Fibroblast of mammary gland (primary cell): ENCODE results near the gene ATG16L2.

Experiments used
- DNase-seq: peaks from one replicate; pipeline ENCODE4 v3.0.0-alpha.2; 2010; ENCODE audit warnings: low read depth
- H3K4me3 ChIP-seq: 2 replicates; pipeline ENCODE4 v1.5.1; 2011; ENCODE audit warnings: low read depth, mild to moderate bottlenecking, low read length, moderate library complexity; ENCODE audit not compliant: control insufficient read depth
- TF ChIP-seq, protein P1 (sequence below): conservative IDR thresholded peaks from 2 replicates; pipeline ENCODE4 v1.5.1; 2011; ENCODE audit warnings: low read depth, low read length, inconsistent platforms; ENCODE audit not compliant: control insufficient read depth, insufficient read depth

Gene ATG16L2

DNA sequence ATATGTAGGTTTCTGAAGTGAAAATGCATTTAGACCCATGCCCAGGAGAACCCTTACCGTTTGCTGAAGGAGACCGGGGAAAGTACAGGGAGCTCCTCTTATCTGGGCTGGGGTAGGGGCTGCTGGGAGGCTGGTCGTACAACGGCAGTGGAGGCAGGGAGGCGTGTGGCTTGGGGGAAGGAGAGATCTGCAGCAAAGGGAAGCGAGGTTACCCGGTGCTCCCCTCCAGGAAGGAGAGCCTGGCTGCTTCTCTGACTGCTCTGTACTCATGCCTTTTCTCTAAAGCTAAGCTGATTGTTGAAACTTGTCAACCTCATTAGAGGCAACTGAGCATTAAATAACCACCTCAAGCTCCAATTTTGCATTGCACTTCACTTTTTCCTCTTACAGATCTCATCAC is 27.2 kb downstream of the ATG16L2 start:
- no peak overlapping the region for H3K4me3 ChIP-seq
- DNase-seq, result no peak
- TF ChIP-seq, protein P1, sequence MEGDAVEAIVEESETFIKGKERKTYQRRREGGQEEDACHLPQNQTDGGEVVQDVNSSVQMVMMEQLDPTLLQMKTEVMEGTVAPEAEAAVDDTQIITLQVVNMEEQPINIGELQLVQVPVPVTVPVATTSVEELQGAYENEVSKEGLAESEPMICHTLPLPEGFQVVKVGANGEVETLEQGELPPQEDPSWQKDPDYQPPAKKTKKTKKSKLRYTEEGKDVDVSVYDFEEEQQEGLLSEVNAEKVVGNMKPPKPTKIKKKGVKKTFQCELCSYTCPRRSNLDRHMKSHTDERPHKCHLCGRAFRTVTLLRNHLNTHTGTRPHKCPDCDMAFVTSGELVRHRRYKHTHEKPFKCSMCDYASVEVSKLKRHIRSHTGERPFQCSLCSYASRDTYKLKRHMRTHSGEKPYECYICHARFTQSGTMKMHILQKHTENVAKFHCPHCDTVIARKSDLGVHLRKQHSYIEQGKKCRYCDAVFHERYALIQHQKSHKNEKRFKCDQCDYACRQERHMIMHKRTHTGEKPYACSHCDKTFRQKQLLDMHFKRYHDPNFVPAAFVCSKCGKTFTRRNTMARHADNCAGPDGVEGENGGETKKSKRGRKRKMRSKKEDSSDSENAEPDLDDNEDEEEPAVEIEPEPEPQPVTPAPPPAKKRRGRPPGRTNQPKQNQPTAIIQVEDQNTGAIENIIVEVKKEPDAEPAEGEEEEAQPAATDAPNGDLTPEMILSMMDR, result no peak

DNA sequence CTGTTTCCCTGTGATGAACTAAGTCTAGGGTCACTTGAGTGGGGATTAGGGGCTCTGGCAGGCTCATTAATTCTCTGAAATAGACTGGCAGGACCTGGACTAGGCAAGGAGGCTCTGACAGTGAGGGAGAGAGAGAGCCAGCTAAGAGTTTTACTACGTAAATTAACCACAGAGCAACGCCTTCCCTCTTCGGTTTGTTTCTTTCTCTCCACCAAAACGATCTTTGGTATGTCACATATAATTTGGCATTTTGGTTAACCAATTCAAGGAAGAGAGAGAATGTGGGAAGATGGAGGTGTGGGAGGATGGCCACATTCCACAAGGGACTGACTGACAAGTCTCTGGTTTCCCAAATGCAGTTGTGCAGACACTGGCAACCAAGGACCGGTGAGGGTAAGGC is 27.9 kb downstream of the ATG16L2 start:
- TF ChIP-seq, protein P1, result no peak
- DNase-seq, result no peak
- H3K4me3 ChIP-seq, result no peak overlapping the region

DNA sequence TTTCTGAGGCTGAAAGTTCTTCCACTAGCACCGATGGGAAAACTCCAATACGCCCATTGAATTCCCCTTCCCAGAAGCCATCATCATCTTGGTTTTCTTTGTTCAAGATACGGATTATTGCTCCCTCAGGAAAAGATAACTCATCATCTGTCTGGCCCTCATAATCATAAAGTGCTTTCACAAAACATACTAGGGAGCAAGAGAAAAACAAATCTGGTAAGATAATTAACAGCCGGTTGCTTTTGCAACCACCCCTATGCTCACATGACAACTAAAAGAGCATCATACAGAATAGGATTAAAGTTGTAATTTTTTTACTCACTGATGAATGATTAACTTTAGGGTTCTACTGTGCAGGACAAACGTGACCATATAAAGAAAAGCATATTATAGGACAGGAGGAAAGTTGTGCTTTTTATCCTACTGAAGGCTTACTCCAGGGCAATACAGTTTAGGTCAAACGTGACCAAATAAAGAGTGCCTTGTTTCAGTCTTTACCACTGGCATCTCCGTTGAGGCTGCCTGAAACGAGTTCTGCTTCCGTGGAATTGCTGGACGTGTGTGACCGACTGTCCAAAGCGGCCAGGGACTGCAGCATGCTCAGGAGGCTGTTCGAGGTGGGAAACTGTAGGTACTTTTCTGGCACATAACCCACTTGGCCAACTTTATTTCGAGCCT is 28.6 kb downstream of the ATG16L2 start:
- DNase-seq, result no peak
- TF ChIP-seq, protein P1, result no peak
- H3K4me3 ChIP-seq, result no peak overlapping the region

DNA sequence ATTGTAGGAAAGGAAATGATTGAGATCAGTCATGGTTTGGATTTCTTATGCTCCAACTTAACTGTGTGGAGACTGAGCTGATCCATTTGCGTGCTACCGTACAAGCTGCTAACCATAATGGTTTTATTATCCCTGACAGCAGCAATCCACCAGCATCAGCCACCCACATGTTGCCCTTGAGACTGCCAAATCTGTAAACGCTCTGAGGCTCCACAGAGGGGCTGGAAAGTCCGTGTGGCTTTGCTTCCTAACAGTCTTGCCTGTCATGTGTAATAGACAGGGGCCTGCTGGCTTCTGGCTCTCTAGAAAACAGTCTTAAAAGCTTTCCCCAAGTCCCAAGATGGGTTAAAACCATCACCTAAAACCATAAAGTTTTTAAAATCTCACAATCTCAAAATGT is 30.1 kb downstream of the ATG16L2 start:
- TF ChIP-seq, protein P1, result no peak
- DNase-seq, result peak; percentile 33
- H3K4me3 ChIP-seq, result no peak overlapping the region

DNA sequence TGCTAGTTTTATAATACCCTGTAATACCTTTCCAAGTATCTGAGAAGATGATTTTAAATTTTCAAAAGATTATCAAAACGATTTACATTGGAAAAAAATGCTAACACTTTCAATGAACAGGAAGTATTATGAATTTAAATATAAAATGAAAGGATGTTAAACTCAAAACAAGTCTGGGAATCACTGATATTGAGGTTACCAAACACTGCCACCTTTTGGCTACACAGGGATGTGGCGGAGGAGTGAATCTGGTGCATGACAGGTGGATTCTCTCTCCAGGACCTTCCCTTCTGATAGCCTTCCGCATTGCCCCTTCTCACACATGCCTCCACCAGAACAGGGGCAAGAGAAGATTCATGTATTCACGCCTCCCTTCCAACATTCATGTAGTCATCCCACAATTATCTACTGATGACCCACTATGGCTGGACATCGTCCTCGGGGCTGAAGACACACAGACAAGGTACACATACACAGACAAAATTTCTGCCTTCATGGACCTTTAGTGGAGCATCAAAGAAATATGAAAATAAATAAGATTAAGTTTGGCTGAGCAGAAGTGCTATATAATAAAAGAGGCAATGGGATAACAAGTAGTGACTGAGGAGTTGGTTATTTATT is 34.7 kb downstream of the ATG16L2 start:
- no peak overlapping the region for H3K4me3 ChIP-seq
- DNase-seq, result peak; percentile 57
- TF ChIP-seq, protein P1, result peak; percentile 74

DNA sequence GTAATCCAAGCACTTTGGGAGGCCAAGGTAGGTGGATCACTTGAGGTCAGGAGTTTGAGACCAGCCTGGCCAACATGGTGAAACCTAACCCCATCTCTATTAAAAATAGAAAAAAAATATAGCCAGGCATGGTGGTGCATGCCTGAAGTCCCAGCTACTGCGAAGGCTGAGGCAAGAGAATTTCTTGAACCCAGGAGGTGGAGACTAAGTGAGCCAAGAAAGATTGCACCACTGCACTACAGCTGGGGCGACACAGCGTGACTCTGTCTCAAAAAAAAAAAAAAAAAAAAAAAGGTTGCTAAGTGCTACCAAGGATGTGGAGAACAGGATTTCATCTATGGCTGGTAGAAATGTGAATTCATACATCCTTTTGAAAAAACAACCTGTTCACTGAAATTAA is 36.6 kb downstream of the ATG16L2 start:
- DNase-seq, result no peak
- TF ChIP-seq, protein P1, result no peak
- H3K4me3 ChIP-seq, result no peak overlapping the region
